Measurements from ENCODE around the gene PLD4. TPM values are rescaled to one million over a fixed set of nuclear protein-coding genes. Genes with fewer than 3 reads are reported as not detected.
"Not testable (repeated sequence)": the region's sequence is repeated elsewhere in the genome, so short reads cannot be mapped to it uniquely, and the experiment has no call there.

The PLD4 gene
- total RNA-seq, 1 experiment from 2014 or later: not detected

- no peak overlapping the region for H3K4me3 ChIP-seq
- CTCF ChIA-PET: no interaction called here
- H3F3A ChIP-seq (ENCODE audit: insufficient read depth, low read depth): peaks cover 2% of the 10 kb centered on the region; the same call in 1 of the 2 replicates
- no peak overlapping the region for H2AFZ ChIP-seq
- no peaks in the 10 kb centered on the region for H3K9me2 ChIP-seq (ENCODE audit: insufficient read depth)
- BruUV-seq (replicated peaks): no TSS peak
- no peaks in the 10 kb centered on the region for H3K36me3 ChIP-seq (ENCODE audit: low read depth)
- H4K20me1 ChIP-seq (ENCODE audit: insufficient read depth): no peaks in the 10 kb centered on the region
- H3K4me1 ChIP-seq (replicated peaks; ENCODE audit: insufficient read depth): no peaks in the 10 kb centered on the region
- no peaks in the 10 kb centered on the region for H3K79me2 ChIP-seq (ENCODE audit: low read depth)
- no peak for DNase-seq
- intact Hi-C loops (cut with micrococcal nuclease; ENCODE audit: unreplicated experiment): no loop called here
- no peak overlapping the region for H3K4me2 ChIP-seq
- no peaks in the 10 kb centered on the region for H3K9me3 ChIP-seq (ENCODE audit: insufficient read depth, low read depth)
- no peak for TF ChIP-seq CTCF (conservative IDR thresholded peaks at IDR 0.05)
- no peak for TF ChIP-seq EZH2 (IDR thresholded peaks at IDR 0.05; ENCODE audit: low read depth)
- H3K27ac ChIP-seq: no peak overlapping the region
- POLR2A ChIA-PET (ENCODE audit: unreplicated experiment): no interaction called here
- H3K27me3 ChIP-seq (ENCODE audit: insufficient read depth, low read depth): peaks cover 34% of the 10 kb centered on the region
Observed at GRCh38 chr14:104903990-104904389, 20.7 kb upstream of the PLD4 start.

- H3K27ac ChIP-seq; H4K20me1 ChIP-seq (ENCODE audit: insufficient read depth); H3K36me3 ChIP-seq (ENCODE audit: low read depth); H2AFZ ChIP-seq; H3F3A ChIP-seq (ENCODE audit: insufficient read depth, low read depth); DNase-seq; H3K79me2 ChIP-seq (ENCODE audit: low read depth); CTCF ChIA-PET; intact Hi-C loops (cut with micrococcal nuclease; ENCODE audit: unreplicated experiment); BruUV-seq (replicated peaks); H3K9me3 ChIP-seq (ENCODE audit: insufficient read depth, low read depth); H3K4me3 ChIP-seq; H3K9me2 ChIP-seq (ENCODE audit: insufficient read depth); H3K4me2 ChIP-seq; POLR2A ChIA-PET (ENCODE audit: unreplicated experiment); H3K4me1 ChIP-seq (replicated peaks; ENCODE audit: insufficient read depth): not testable (repeated sequence)
- H3K27me3 ChIP-seq (ENCODE audit: insufficient read depth, low read depth): peaks cover 34% of the 10 kb centered on the region
Observed at GRCh38 chr14:104904650-104905578, 19.8 kb upstream of the PLD4 start.

- H3K79me2 ChIP-seq (ENCODE audit: low read depth); POLR2A ChIA-PET (ENCODE audit: unreplicated experiment); H4K20me1 ChIP-seq (ENCODE audit: insufficient read depth); H3K4me3 ChIP-seq; BruUV-seq (replicated peaks); H3K9me3 ChIP-seq (ENCODE audit: insufficient read depth, low read depth); H3K36me3 ChIP-seq (ENCODE audit: low read depth); DNase-seq; intact Hi-C loops (cut with micrococcal nuclease; ENCODE audit: unreplicated experiment); H3K4me1 ChIP-seq (replicated peaks; ENCODE audit: insufficient read depth); H3K9me2 ChIP-seq (ENCODE audit: insufficient read depth); H2AFZ ChIP-seq; CTCF ChIA-PET; H3F3A ChIP-seq (ENCODE audit: insufficient read depth, low read depth); H3K4me2 ChIP-seq; H3K27ac ChIP-seq: not testable (repeated sequence)
- H3K27me3 ChIP-seq (ENCODE audit: insufficient read depth, low read depth): peaks cover 34% of the 10 kb centered on the region
Observed at GRCh38 chr14:104905579-104905933, 19.1 kb upstream of the PLD4 start.

- H3K27ac ChIP-seq: no peak overlapping the region
- H3K4me1 ChIP-seq (replicated peaks; ENCODE audit: insufficient read depth): no peaks in the 10 kb centered on the region
- H3K79me2 ChIP-seq (ENCODE audit: low read depth): no peaks in the 10 kb centered on the region
- ChIA-PET POLR2A (ENCODE audit: unreplicated experiment) (no interaction called here), CTCF (interaction anchor here (0.5 kb wide), 1 partner anchor 12 kb away, joined by 4 read pairs; no protein-coding TSS in a partner anchor)
- H3K9me3 ChIP-seq (ENCODE audit: insufficient read depth, low read depth): peaks cover 7% of the 10 kb centered on the region; the same call in 1 of the 2 replicates
- TF ChIP-seq EZH2 (IDR thresholded peaks at IDR 0.05; ENCODE audit: low read depth) (no peak), CTCF (conservative IDR thresholded peaks at IDR 0.05) (no peak)
- no TSS peak for BruUV-seq (replicated peaks)
- no peak overlapping the region for H3K4me2 ChIP-seq
- intact Hi-C loops (cut with micrococcal nuclease; ENCODE audit: unreplicated experiment): no loop called here
- peaks cover 2% of the 10 kb centered on the region; the same call in 1 of the 2 replicates for H3F3A ChIP-seq (ENCODE audit: insufficient read depth, low read depth)
- H4K20me1 ChIP-seq (ENCODE audit: insufficient read depth): no peaks in the 10 kb centered on the region
- peaks cover 38% of the 10 kb centered on the region for H3K27me3 ChIP-seq (ENCODE audit: insufficient read depth, low read depth)
- DNase-seq: no peak
- no peaks in the 10 kb centered on the region for H3K36me3 ChIP-seq (ENCODE audit: low read depth)
- H3K4me3 ChIP-seq: no peak overlapping the region
- H3K9me2 ChIP-seq (ENCODE audit: insufficient read depth): no peaks in the 10 kb centered on the region
- H2AFZ ChIP-seq: no peak overlapping the region
Observed at GRCh38 chr14:104908303-104908702, 16.4 kb upstream of the PLD4 start.

Data from PC-9 (cell line).